ENCODE results near the gene PTK6.
"Not testable (repeated sequence)": the region's sequence is repeated elsewhere in the genome, so short reads cannot be mapped to it uniquely, and the experiment has no call there.

Gene PTK6

GRCh38 chr20:63536997-63537524 lies at the start of gene PTK6:
TSS of gene PTK6 (minus strand) at chr20:63537376. CDS start at chr20:63537314, 62 bp downstream.
- DNase-seq (ENCODE audit: low read depth, low spot score), result no peak

GRCh38 chr20:63586797-63587196 lies 49.6 kb upstream of the PTK6 start:
- no peak for DNase-seq (ENCODE audit: low read depth, low spot score)

GRCh38 chr20:63585616-63586565 lies 48.7 kb upstream of the PTK6 start:
- no peak for DNase-seq (ENCODE audit: low read depth, low spot score)

GRCh38 chr20:63582382-63583063 lies 45.3 kb upstream of the PTK6 start:
- no peak for DNase-seq (ENCODE audit: low read depth, low spot score)

- DNase-seq (ENCODE audit: low read depth, low spot score), result peak; percentile 67
Observed at GRCh38 chr20:63580796-63581461, 43.8 kb upstream of the PTK6 start.

- no peak for DNase-seq (ENCODE audit: low read depth, low spot score)
Observed at GRCh38 chr20:63579017-63579694, 42.0 kb upstream of the PTK6 start.

- no peak for DNase-seq (ENCODE audit: low read depth, low spot score)
Observed at GRCh38 chr20:63578224-63579016, 41.2 kb upstream of the PTK6 start.

GRCh38 chr20:63577317-63577894 lies 40.2 kb upstream of the PTK6 start:
- no peak for DNase-seq (ENCODE audit: low read depth, low spot score)

- no peak for DNase-seq (ENCODE audit: low read depth, low spot score)
Observed at GRCh38 chr20:63576311-63576710, 39.1 kb upstream of the PTK6 start.

- no peak for DNase-seq (ENCODE audit: low read depth, low spot score)
Observed at GRCh38 chr20:63574829-63575743, 37.9 kb upstream of the PTK6 start.

- peak; percentile 84 for DNase-seq (ENCODE audit: low read depth, low spot score)
Observed at GRCh38 chr20:63574156-63574828, 37.1 kb upstream of the PTK6 start, which contains the start of gene HELZ2. TSS of gene HELZ2 (minus strand) at chr20:63574239. CDS start at chr20:63572385, 1,854 bp downstream.

- peak; percentile 24 for DNase-seq (ENCODE audit: low read depth, low spot score)
Observed at GRCh38 chr20:63573647-63574131, 36.5 kb upstream of the PTK6 start.

- DNase-seq (ENCODE audit: low read depth, low spot score), result peak; percentile 29
Observed at GRCh38 chr20:63572788-63573646, 35.8 kb upstream of the PTK6 start.

GRCh38 chr20:63572071-63572787 lies 35.1 kb upstream of the PTK6 start:
- no peak for DNase-seq (ENCODE audit: low read depth, low spot score)

- not testable (repeated sequence) for DNase-seq (ENCODE audit: low read depth, low spot score)
Observed at GRCh38 chr20:63571087-63571478, 33.9 kb upstream of the PTK6 start.

GRCh38 chr20:63570281-63571086 lies 33.3 kb upstream of the PTK6 start:
- no peak for DNase-seq (ENCODE audit: low read depth, low spot score)
